Activated T-cell treated with anti-CD3 and anti-CD28 coated beads, Interleukin-2, amount 50 U/mL, for 24 hours (primary cell): ENCODE results near the gene OLFM1.
"Not testable (repeated sequence)": the region's sequence is repeated elsewhere in the genome, so short reads cannot be mapped to it uniquely, and the experiment has no call there.

Experiments
- DNase-seq: peaks from one replicate; pipeline ENCODE4 v3.0.0-alpha.2; 2020
- H3K27ac Mint-ChIP-seq: 2 replicates; pipeline ENCODE4 v1.8.0; 2020; ENCODE audit warnings: mild to moderate bottlenecking, mixed read lengths
- H3K27me3 Mint-ChIP-seq: 2 replicates; pipeline ENCODE4 v1.8.0; 2020; ENCODE audit warnings: mixed read lengths
- H3K36me3 Mint-ChIP-seq: 2 replicates; pipeline ENCODE4 v1.8.0; 2020; ENCODE audit warnings: low read depth, mixed read lengths
- H3K4me1 Mint-ChIP-seq: 2 replicates; pipeline ENCODE4 v1.8.0; 2020; ENCODE audit warnings: low read depth, mixed read lengths
- H3K4me3 Mint-ChIP-seq: 2 replicates; pipeline ENCODE4 v1.8.0; 2020; ENCODE audit warnings: mild to moderate bottlenecking, moderate library complexity, mixed read lengths
- H3K9me3 Mint-ChIP-seq: 2 replicates; pipeline ENCODE4 v1.8.0; 2020; ENCODE audit warnings: mixed read lengths

Gene OLFM1

GRCh38 chr9:135146241-135146640 is 58.8 kb downstream of the OLFM1 start:
- no peak for DNase-seq
- Mint-ChIP-seq H3K27ac (no peak overlapping the region), H3K9me3 (peaks cover 7% of the 10 kb centered on the region), H3K4me1 (no peaks in the 10 kb centered on the region), H3K27me3 (peaks cover 10% of the 10 kb centered on the region), H3K36me3 (no peaks in the 10 kb centered on the region), H3K4me3 (no peak overlapping the region)

GRCh38 chr9:135146766-135147473 is 59.5 kb downstream of the OLFM1 start:
- H3K27me3 Mint-ChIP-seq = peaks cover 10% of the 10 kb centered on the region
- H3K9me3 Mint-ChIP-seq = peaks cover 7% of the 10 kb centered on the region
- H3K4me3 Mint-ChIP-seq = no peak overlapping the region
- H3K27ac Mint-ChIP-seq = no peak overlapping the region
- H3K36me3 Mint-ChIP-seq = no peaks in the 10 kb centered on the region
- no peaks in the 10 kb centered on the region for H3K4me1 Mint-ChIP-seq
- no peak for DNase-seq

GRCh38 chr9:135147474-135147805 is 60.0 kb downstream of the OLFM1 start:
- Mint-ChIP-seq H3K27ac (no peak overlapping the region), H3K4me1 (no peaks in the 10 kb centered on the region), H3K27me3 (peaks cover 10% of the 10 kb centered on the region), H3K36me3 (no peaks in the 10 kb centered on the region), H3K9me3 (peaks cover 7% of the 10 kb centered on the region), H3K4me3 (no peak overlapping the region)
- no peak for DNase-seq

GRCh38 chr9:135147938-135148337 is 60.5 kb downstream of the OLFM1 start:
- H3K9me3 Mint-ChIP-seq = peaks cover 7% of the 10 kb centered on the region
- H3K4me3 Mint-ChIP-seq = no peak overlapping the region
- no peak for DNase-seq
- H3K27me3 Mint-ChIP-seq = peaks cover 10% of the 10 kb centered on the region
- no peaks in the 10 kb centered on the region for H3K36me3 Mint-ChIP-seq
- no peak overlapping the region for H3K27ac Mint-ChIP-seq
- H3K4me1 Mint-ChIP-seq = no peaks in the 10 kb centered on the region

GRCh38 chr9:135148386-135148785 is 60.9 kb downstream of the OLFM1 start:
- Mint-ChIP-seq H3K36me3 (no peaks in the 10 kb centered on the region), H3K9me3 (peaks cover 7% of the 10 kb centered on the region), H3K4me3 (no peak overlapping the region), H3K27me3 (peaks cover 10% of the 10 kb centered on the region), H3K27ac (no peak overlapping the region), H3K4me1 (no peaks in the 10 kb centered on the region)
- DNase-seq = no peak

GRCh38 chr9:135149901-135150300 is 62.4 kb downstream of the OLFM1 start:
- H3K27ac Mint-ChIP-seq, H3K9me3 Mint-ChIP-seq, H3K4me3 Mint-ChIP-seq, H3K36me3 Mint-ChIP-seq, H3K4me1 Mint-ChIP-seq, DNase-seq: not testable (repeated sequence)
- H3K27me3 Mint-ChIP-seq = peaks cover 15% of the 10 kb centered on the region

- no peak overlapping the region for H3K27ac Mint-ChIP-seq
- peaks cover 5% of the 10 kb centered on the region for H3K27me3 Mint-ChIP-seq
- no peaks in the 10 kb centered on the region for H3K4me1 Mint-ChIP-seq
- H3K9me3 Mint-ChIP-seq = peaks cover 7% of the 10 kb centered on the region
- DNase-seq = no peak
- no peaks in the 10 kb centered on the region for H3K36me3 Mint-ChIP-seq
- no peak overlapping the region for H3K4me3 Mint-ChIP-seq
Observed at GRCh38 chr9:135150981-135151380, 63.5 kb downstream of the OLFM1 start.

GRCh38 chr9:135151757-135152613 is 64.5 kb downstream of the OLFM1 start:
- H3K9me3 Mint-ChIP-seq = peaks cover 7% of the 10 kb centered on the region
- no peak overlapping the region for H3K4me3 Mint-ChIP-seq
- H3K27me3 Mint-ChIP-seq = peaks cover 10% of the 10 kb centered on the region
- H3K27ac Mint-ChIP-seq = no peak overlapping the region
- H3K36me3 Mint-ChIP-seq = no peaks in the 10 kb centered on the region
- H3K4me1 Mint-ChIP-seq = no peaks in the 10 kb centered on the region
- no peak for DNase-seq

GRCh38 chr9:135152614-135153334 is 65.3 kb downstream of the OLFM1 start:
- Mint-ChIP-seq H3K9me3 (peaks cover 7% of the 10 kb centered on the region), H3K4me3 (no peak overlapping the region), H3K36me3 (no peaks in the 10 kb centered on the region), H3K27me3 (peaks cover 16% of the 10 kb centered on the region), H3K4me1 (no peaks in the 10 kb centered on the region), H3K27ac (no peak overlapping the region)
- DNase-seq = no peak

- no peak overlapping the region for H3K27ac Mint-ChIP-seq
- no peaks in the 10 kb centered on the region for H3K4me1 Mint-ChIP-seq
- H3K36me3 Mint-ChIP-seq = no peaks in the 10 kb centered on the region
- H3K27me3 Mint-ChIP-seq = peaks cover 26% of the 10 kb centered on the region
- peaks cover 7% of the 10 kb centered on the region for H3K9me3 Mint-ChIP-seq
- no peak overlapping the region for H3K4me3 Mint-ChIP-seq
- no peak for DNase-seq
Observed at GRCh38 chr9:135154050-135154615, 66.7 kb downstream of the OLFM1 start.

GRCh38 chr9:135155396-135155795 is 67.9 kb downstream of the OLFM1 start:
- Mint-ChIP-seq H3K4me3 (no peak overlapping the region), H3K36me3 (no peaks in the 10 kb centered on the region), H3K4me1 (no peaks in the 10 kb centered on the region), H3K9me3 (peaks cover 5% of the 10 kb centered on the region), H3K27me3 (peaks cover 34% of the 10 kb centered on the region), H3K27ac (no peak overlapping the region)
- no peak for DNase-seq

- H3K27ac Mint-ChIP-seq = no peak overlapping the region
- H3K27me3 Mint-ChIP-seq = peaks cover 34% of the 10 kb centered on the region
- no peaks in the 10 kb centered on the region for H3K4me1 Mint-ChIP-seq
- no peak for DNase-seq
- H3K9me3 Mint-ChIP-seq = no peaks in the 10 kb centered on the region
- H3K4me3 Mint-ChIP-seq = no peak overlapping the region
- H3K36me3 Mint-ChIP-seq = no peaks in the 10 kb centered on the region
Observed at GRCh38 chr9:135156525-135157510, 69.3 kb downstream of the OLFM1 start.

GRCh38 chr9:135157856-135158563 is 70.5 kb downstream of the OLFM1 start:
- peaks cover 34% of the 10 kb centered on the region for H3K27me3 Mint-ChIP-seq
- no peak overlapping the region for H3K4me3 Mint-ChIP-seq
- H3K9me3 Mint-ChIP-seq = no peaks in the 10 kb centered on the region
- no peak overlapping the region for H3K27ac Mint-ChIP-seq
- no peaks in the 10 kb centered on the region for H3K4me1 Mint-ChIP-seq
- H3K36me3 Mint-ChIP-seq = no peaks in the 10 kb centered on the region
- DNase-seq = no peak
